Stimulated activated naive CD8-positive, alpha-beta T cell treated with anti-CD3 and anti-CD28 coated beads, Interleukin-15, Interleukin-2, amounts not matched to agents 100 ng/mL and 50 ng/mL, for 24 hours (primary cell): ENCODE data around the gene HELLS.
"Not testable (repeated sequence)": the region's sequence is repeated elsewhere in the genome, so short reads cannot be mapped to it uniquely, and the experiment has no call there.

Source experiments
- H3K27ac Mint-ChIP-seq: one replicate; pipeline ENCODE4 v1.8.0; 2021; ENCODE audit warnings: mild to moderate bottlenecking, mixed read lengths
- H3K27me3 Mint-ChIP-seq: one replicate; pipeline ENCODE4 v1.8.0; 2021; ENCODE audit warnings: mixed read lengths
- H3K36me3 Mint-ChIP-seq: one replicate; pipeline ENCODE4 v1.8.0; 2021; ENCODE audit warnings: low read depth, mixed read lengths
- H3K4me1 Mint-ChIP-seq: one replicate; pipeline ENCODE4 v1.8.0; 2021; ENCODE audit warnings: low read depth, mixed read lengths
- H3K4me3 Mint-ChIP-seq: one replicate; pipeline ENCODE4 v1.8.0; 2021; ENCODE audit warnings: mild to moderate bottlenecking, mixed read lengths
- H3K9me3 Mint-ChIP-seq: one replicate; pipeline ENCODE4 v1.8.0; 2021; ENCODE audit warnings: mixed read lengths

HELLS gene

GRCh38 chr10:94630017-94630688 is 84.6 kb downstream of the HELLS start:
- Mint-ChIP-seq H3K4me3 (no peak overlapping the region), H3K4me1 (no peaks in the 10 kb centered on the region), H3K36me3 (no peaks in the 10 kb centered on the region), H3K27ac (no peak overlapping the region), H3K27me3 (no peaks in the 10 kb centered on the region), H3K9me3 (peaks cover 7% of the 10 kb centered on the region)

GRCh38 chr10:94631077-94631875 is 85.7 kb downstream of the HELLS start:
- Mint-ChIP-seq H3K9me3 (peaks cover 7% of the 10 kb centered on the region), H3K36me3 (no peaks in the 10 kb centered on the region), H3K4me1 (no peaks in the 10 kb centered on the region), H3K27ac (no peak overlapping the region), H3K4me3 (no peak overlapping the region), H3K27me3 (no peaks in the 10 kb centered on the region)

GRCh38 chr10:94632954-94633353 is 87.4 kb downstream of the HELLS start:
- no peak overlapping the region for H3K27ac Mint-ChIP-seq
- H3K36me3 Mint-ChIP-seq: no peaks in the 10 kb centered on the region
- H3K4me1 Mint-ChIP-seq: no peaks in the 10 kb centered on the region
- peaks cover 13% of the 10 kb centered on the region for H3K9me3 Mint-ChIP-seq
- H3K27me3 Mint-ChIP-seq: peaks cover 8% of the 10 kb centered on the region
- H3K4me3 Mint-ChIP-seq: no peak overlapping the region

- H3K36me3 Mint-ChIP-seq, H3K4me1 Mint-ChIP-seq, H3K27ac Mint-ChIP-seq, H3K4me3 Mint-ChIP-seq: not testable (repeated sequence)
- Mint-ChIP-seq H3K9me3 (peaks cover 22% of the 10 kb centered on the region), H3K27me3 (peaks cover 10% of the 10 kb centered on the region)
Observed at GRCh38 chr10:94638097-94638496, 92.5 kb downstream of the HELLS start.

GRCh38 chr10:94639902-94640301 is 94.3 kb downstream of the HELLS start:
- H3K27me3 Mint-ChIP-seq: peaks cover 10% of the 10 kb centered on the region
- H3K36me3 Mint-ChIP-seq: no peaks in the 10 kb centered on the region
- H3K9me3 Mint-ChIP-seq: peaks cover 15% of the 10 kb centered on the region
- no peak overlapping the region for H3K27ac Mint-ChIP-seq
- no peak overlapping the region for H3K4me3 Mint-ChIP-seq
- no peaks in the 10 kb centered on the region for H3K4me1 Mint-ChIP-seq

GRCh38 chr10:94640562-94640961 is 95.0 kb downstream of the HELLS start:
- H3K4me3 Mint-ChIP-seq: no peak overlapping the region
- no peaks in the 10 kb centered on the region for H3K4me1 Mint-ChIP-seq
- peaks cover 10% of the 10 kb centered on the region for H3K27me3 Mint-ChIP-seq
- peaks cover 15% of the 10 kb centered on the region for H3K9me3 Mint-ChIP-seq
- no peak overlapping the region for H3K27ac Mint-ChIP-seq
- no peaks in the 10 kb centered on the region for H3K36me3 Mint-ChIP-seq

GRCh38 chr10:94641480-94641879 is 95.9 kb downstream of the HELLS start:
- no peaks in the 10 kb centered on the region for H3K36me3 Mint-ChIP-seq
- H3K4me3 Mint-ChIP-seq: no peak overlapping the region
- H3K9me3 Mint-ChIP-seq: peaks cover 15% of the 10 kb centered on the region

GRCh38 chr10:94644352-94644751 is 98.8 kb downstream of the HELLS start:
- Mint-ChIP-seq H3K4me1 (no peaks in the 10 kb centered on the region), H3K9me3 (no peaks in the 10 kb centered on the region), H3K27me3 (no peaks in the 10 kb centered on the region), H3K4me3 (no peak overlapping the region), H3K27ac (no peak overlapping the region), H3K36me3 (no peaks in the 10 kb centered on the region)

More at GRCh38 chr10:94641480-94641879, 95.9 kb downstream of the HELLS start:
- H3K27me3 Mint-ChIP-seq: peaks cover 10% of the 10 kb centered on the region
- no peak overlapping the region for H3K27ac Mint-ChIP-seq
- no peaks in the 10 kb centered on the region for H3K4me1 Mint-ChIP-seq

GRCh38 chr10:94645285-94645684 is 99.7 kb downstream of the HELLS start:
- H3K9me3 Mint-ChIP-seq: no peaks in the 10 kb centered on the region
- no peak overlapping the region for H3K27ac Mint-ChIP-seq
- H3K4me3 Mint-ChIP-seq: no peak overlapping the region
- no peaks in the 10 kb centered on the region for H3K4me1 Mint-ChIP-seq
- H3K27me3 Mint-ChIP-seq: no peaks in the 10 kb centered on the region
- no peaks in the 10 kb centered on the region for H3K36me3 Mint-ChIP-seq
